ENCODE measurements around the gene RARB.

DNA sequence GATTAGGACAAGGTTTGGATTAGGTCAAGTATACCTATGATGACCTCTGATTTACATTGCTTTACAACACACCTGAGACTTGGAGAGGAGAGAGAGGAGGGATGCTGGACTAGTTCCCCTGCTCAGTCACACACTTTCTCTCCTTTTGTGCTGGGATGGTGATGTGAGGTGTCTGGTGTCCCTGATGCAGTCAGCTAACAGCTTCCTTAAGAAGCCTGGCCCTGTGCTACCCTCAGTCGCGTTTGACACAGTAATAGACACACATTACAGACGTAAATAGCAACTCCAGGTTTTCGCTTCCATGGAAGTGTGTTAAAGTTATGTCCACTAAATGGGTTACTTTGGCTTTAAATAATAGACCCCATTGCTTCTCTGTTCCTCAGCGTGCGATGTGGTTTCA, 58.9 kb downstream of the RARB start:
- no peak for TF ChIP-seq EP300 (IDR thresholded peaks at IDR 0.05)
- TF ChIP-seq, protein P1, sequence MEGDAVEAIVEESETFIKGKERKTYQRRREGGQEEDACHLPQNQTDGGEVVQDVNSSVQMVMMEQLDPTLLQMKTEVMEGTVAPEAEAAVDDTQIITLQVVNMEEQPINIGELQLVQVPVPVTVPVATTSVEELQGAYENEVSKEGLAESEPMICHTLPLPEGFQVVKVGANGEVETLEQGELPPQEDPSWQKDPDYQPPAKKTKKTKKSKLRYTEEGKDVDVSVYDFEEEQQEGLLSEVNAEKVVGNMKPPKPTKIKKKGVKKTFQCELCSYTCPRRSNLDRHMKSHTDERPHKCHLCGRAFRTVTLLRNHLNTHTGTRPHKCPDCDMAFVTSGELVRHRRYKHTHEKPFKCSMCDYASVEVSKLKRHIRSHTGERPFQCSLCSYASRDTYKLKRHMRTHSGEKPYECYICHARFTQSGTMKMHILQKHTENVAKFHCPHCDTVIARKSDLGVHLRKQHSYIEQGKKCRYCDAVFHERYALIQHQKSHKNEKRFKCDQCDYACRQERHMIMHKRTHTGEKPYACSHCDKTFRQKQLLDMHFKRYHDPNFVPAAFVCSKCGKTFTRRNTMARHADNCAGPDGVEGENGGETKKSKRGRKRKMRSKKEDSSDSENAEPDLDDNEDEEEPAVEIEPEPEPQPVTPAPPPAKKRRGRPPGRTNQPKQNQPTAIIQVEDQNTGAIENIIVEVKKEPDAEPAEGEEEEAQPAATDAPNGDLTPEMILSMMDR (IDR thresholded peaks at IDR 0.05): no peak
